ENCODE results near the gene CAPZA2. TPM values are rescaled to one million over a fixed set of nuclear protein-coding genes. Genes with fewer than 3 reads are reported as not detected.
"Not testable (repeated sequence)": the region's sequence is repeated elsewhere in the genome, so short reads cannot be mapped to it uniquely, and the experiment has no call there.

Gene CAPZA2
- total RNA-seq, 2 experiments from 2014 or later, result 174 to 189 TPM

GRCh38 chr7:116910383-116910782 lies 48.0 kb downstream of the CAPZA2 start:
- POLR2A ChIA-PET, result no interaction called here
- CTCF ChIA-PET, result interaction anchor here (0.6 to 0.7 kb wide), 2 partner anchors 25 to 55 kb away, joined by 3 read pairs; no protein-coding TSS in a partner anchor

- POLR2A ChIA-PET, result no interaction called here
- CTCF ChIA-PET, result no interaction called here
These were observed 49.4 kb downstream of the CAPZA2 start for GRCh38 chr7:116911801-116912200.

- ChIA-PET POLR2A (no interaction called here), CTCF (no interaction called here)
These were observed 50.0 kb downstream of the CAPZA2 start for GRCh38 chr7:116912269-116912909.

- ChIA-PET CTCF (no interaction called here), POLR2A (no interaction called here)
These were observed 56.3 kb downstream of the CAPZA2 start for GRCh38 chr7:116918704-116919103.

- ChIA-PET POLR2A (no interaction called here), CTCF (no interaction called here)
These were observed 58.0 kb downstream of the CAPZA2 start for GRCh38 chr7:116920359-116920758.

- POLR2A ChIA-PET, result no interaction called here
- CTCF ChIA-PET, result no interaction called here
These were observed 60.2 kb downstream of the CAPZA2 start for GRCh38 chr7:116922545-116922944.

- ChIA-PET CTCF (no interaction called here), POLR2A (no interaction called here)
These were observed 62.4 kb downstream of the CAPZA2 start for GRCh38 chr7:116924741-116925140.

- CTCF ChIA-PET, result interaction anchor here (0.7 kb wide), 1 partner anchor 211 kb away, joined by 3 read pairs; no protein-coding TSS in a partner anchor
- POLR2A ChIA-PET, result no interaction called here
These were observed 66.6 kb downstream of the CAPZA2 start for GRCh38 chr7:116929021-116929420.

GRCh38 chr7:116929914-116930913 lies 67.8 kb downstream of the CAPZA2 start:
- POLR2A ChIA-PET, result no interaction called here
- CTCF ChIA-PET, result interaction anchor here (0.7 to 4.0 kb wide), 8 partner anchors 9 to 210 kb away, joined by 3 to 25 read pairs (median 4); no protein-coding TSS in a partner anchor

GRCh38 chr7:116932566-116932965 lies 70.2 kb downstream of the CAPZA2 start:
- ChIA-PET CTCF (interaction anchor here (0.7 to 4.0 kb wide), 3 partner anchors 21 to 194 kb away, joined by 3 to 25 read pairs (median 5); partner anchors contain the start of gene ST7), POLR2A (no interaction called here)

- POLR2A ChIA-PET, result no interaction called here
- CTCF ChIA-PET, result interaction anchor here (0.5 to 4.0 kb wide), 2 partner anchors 56 to 193 kb away, joined by 3 to 25 read pairs; no protein-coding TSS in a partner anchor
These were observed 71.1 kb downstream of the CAPZA2 start for GRCh38 chr7:116933465-116933864.

GRCh38 chr7:116934580-116934979 lies 72.2 kb downstream of the CAPZA2 start:
- CTCF ChIA-PET, result interaction anchor here (0.7 kb wide), 1 partner anchor 1266 kb away, joined by 3 read pairs; no protein-coding TSS in a partner anchor

GRCh38 chr7:116936844-116937243 lies 74.5 kb downstream of the CAPZA2 start:
- CTCF ChIA-PET, result not testable (repeated sequence)
- POLR2A ChIA-PET, result interaction anchor here (0.6 kb wide), 1 partner anchor 225 kb away, joined by 3 read pairs; no protein-coding TSS in a partner anchor

More at GRCh38 chr7:116934580-116934979, 72.2 kb downstream of the CAPZA2 start:
- POLR2A ChIA-PET, result no interaction called here

GRCh38 chr7:116938678-116939077 lies 76.3 kb downstream of the CAPZA2 start:
- CTCF ChIA-PET, result no interaction called here

GRCh38 chr7:116940689-116941370 lies 78.4 kb downstream of the CAPZA2 start:
- ChIA-PET CTCF (interaction anchor here (0.5 kb wide), 1 partner anchor 41 kb away, joined by 4 read pairs; no protein-coding TSS in a partner anchor), POLR2A (no interaction called here)

More at GRCh38 chr7:116938678-116939077, 76.3 kb downstream of the CAPZA2 start:
- POLR2A ChIA-PET, result no interaction called here

GRCh38 chr7:116942504-116942903 lies 80.1 kb downstream of the CAPZA2 start:
- CTCF ChIA-PET, result no interaction called here
- POLR2A ChIA-PET, result no interaction called here

GRCh38 chr7:116948934-116949333 lies 86.5 kb downstream of the CAPZA2 start:
- CTCF ChIA-PET, result no interaction called here

GRCh38 chr7:116949941-116950801 lies 87.8 kb downstream of the CAPZA2 start:
- ChIA-PET POLR2A (no interaction called here), CTCF (no interaction called here)

More at GRCh38 chr7:116948934-116949333, 86.5 kb downstream of the CAPZA2 start:
- POLR2A ChIA-PET, result no interaction called here

GRCh38 chr7:116950889-116951351 lies 88.5 kb downstream of the CAPZA2 start:
- POLR2A ChIA-PET, result no interaction called here

More at GRCh38 chr7:116950889-116951351, 88.5 kb downstream of the CAPZA2 start:
- CTCF ChIA-PET, result no interaction called here

Measured in activated CD8-positive, alpha-beta memory T cell treated with anti-CD3 and anti-CD28 coated beads for 36 hours (primary cell).